GM21515 (cell line): Measurements from ENCODE around the gene ABCA13.
A peak's percentile ranks its signal among the peaks of the same experiment; 100 is the strongest.
"Not testable (repeated sequence)": the region's sequence is repeated elsewhere in the genome, so short reads cannot be mapped to it uniquely, and the experiment has no call there.

ENCODE experiments used
- ATAC-seq: cut with Tn5 transposase; IDR thresholded peaks from one replicate; pipeline ENCODE4 v1.9.1; 2021; ENCODE audit not compliant: unreplicated experiment

The ABCA13 gene

DNA sequence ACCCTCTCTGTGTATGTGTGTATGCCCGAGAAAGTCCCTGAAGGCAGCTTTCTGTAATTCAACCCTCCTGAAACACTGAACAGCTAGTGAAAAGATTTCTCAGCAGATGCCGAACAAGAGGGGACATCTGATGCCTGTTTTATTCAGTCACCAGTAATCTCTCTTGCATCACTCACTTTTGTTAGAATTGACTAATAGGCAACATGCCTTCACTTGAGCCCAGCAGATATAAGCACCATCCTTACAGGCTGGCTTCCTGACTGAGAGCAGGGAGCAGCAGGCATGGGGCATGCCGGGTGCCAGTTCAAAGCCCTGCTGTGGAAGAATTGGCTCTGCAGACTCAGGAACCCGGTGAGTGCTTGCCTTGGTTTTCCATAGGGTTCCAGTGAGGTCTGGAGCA is at the start of gene ABCA13:
TSS of gene ABCA13 (plus strand) at position 257 of the 400 bp plus-strand sequence. CDS start at position 283, 26 bp downstream.
- no peak for ATAC-seq

DNA sequence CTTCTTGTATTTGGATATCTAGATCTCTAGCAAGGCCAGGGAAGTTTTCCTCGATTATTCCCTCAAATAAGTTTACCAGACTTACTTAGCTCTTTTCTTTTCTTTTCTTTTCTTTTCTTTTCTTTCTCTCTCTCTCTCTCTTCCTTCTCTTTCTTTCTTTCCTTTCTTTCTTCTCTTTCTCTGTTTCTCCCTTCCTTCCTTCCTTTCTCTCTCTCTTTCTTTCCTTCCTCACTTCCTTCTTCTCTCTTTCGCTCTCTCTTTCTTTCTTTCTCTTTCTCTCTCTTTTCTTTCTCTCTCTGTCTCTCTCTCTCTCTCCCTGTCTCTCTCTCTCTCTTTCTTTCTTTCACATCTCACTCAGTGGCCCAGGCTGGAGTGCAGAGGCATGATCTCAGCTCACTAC is 45.2 kb upstream of the ABCA13 start:
- no peak for ATAC-seq

- ATAC-seq = peak; percentile 82
Observed at GRCh38 chr7:48130658-48131108, 40.6 kb upstream of the ABCA13 start.

- no peak for ATAC-seq
Observed at GRCh38 chr7:48132792-48133191, 38.5 kb upstream of the ABCA13 start.

DNA sequence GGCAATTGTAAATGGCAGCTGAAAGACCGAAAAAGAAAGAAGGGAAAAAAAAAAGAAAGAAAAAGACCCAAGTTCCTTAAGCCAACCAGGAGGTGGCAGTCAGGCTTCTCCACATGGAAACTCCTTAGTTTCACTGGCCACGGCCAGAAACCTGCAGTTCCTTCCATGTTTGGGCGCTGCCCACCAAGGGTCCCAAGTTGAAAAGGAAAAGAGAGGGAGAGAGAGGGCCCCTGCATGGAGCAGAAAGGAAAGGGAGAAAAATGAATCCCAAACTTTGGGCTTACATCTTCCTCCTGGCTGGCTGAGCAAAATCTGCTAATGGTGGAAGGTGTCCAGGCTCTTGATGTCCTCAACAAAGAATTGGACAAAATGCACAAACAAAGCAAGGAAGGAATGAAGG is 31.8 kb upstream of the ABCA13 start:
- ATAC-seq = no peak

DNA sequence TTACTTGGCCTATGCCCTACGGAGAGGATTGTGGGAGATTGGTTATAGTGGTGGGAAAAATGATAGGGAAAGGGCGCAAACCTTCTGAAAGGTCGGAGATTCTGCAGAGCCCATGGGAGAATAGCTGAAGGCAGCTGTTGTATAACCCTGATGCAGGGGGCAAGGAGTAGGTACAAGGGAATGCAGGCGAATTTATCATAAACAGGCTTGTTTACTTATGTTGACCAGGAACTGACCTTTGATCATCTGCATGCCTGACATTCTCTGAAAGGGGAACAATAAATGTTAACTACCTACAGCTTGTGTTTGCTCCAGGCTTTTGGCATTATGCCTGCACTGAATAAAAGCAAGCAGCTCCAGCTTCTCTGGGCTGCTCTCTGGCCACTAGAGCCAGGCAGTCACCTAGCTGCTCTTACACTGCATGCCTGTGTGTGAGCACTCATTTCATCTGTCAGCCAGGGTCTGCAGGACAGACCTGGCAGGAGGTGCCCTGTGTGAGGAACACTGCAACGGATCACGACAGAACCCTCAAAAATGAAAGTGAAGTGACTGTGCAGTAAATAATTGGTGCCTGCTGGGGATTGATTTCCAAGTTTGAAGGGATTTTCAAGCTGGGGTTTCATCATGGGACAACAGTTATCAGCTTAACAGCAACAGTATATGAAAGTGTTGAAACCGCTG is 31.1 kb upstream of the ABCA13 start:
- ATAC-seq = no peak

DNA sequence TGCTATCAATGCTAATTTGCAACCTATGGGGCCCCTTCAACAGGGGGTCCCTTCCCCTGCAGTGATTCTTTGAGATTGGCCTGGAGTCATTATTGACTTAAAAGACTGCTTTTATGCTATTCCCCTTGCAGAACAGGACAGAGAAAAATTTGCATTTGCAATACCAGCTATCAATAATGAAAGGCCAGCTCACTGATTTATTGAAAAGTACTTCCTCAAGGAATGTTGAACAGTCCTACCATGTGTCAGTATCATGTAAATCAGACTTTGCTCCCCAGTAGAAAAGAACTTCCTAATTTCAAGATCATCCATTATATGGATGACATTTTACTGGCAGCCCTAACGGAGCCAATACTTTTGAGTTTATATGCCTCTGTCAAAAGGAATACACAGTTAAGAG is 29.7 kb upstream of the ABCA13 start:
- no peak for ATAC-seq

DNA sequence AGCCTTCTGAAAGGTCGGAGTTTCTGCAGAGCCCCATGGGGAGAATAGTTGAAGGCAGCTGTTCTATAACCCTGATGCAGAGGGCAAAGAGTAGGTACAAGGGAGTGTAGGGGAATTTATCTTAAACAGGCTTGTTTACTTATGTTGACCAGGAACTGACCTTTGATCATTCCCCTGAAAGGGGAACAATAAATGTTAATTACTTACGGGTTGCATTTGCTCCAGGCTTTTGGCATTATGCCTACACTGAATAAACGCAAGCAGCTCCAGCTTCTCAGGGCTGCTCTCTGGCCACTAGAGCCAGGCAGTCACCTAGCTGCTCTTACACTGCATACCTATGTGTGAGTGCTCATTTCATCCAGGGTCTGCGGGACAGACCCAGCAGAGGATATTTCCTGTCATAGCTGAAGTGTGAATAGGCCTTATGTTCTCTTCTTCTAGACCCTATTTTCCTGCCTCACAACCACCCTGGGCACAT is 26.9 kb upstream of the ABCA13 start:
- no peak for ATAC-seq

DNA sequence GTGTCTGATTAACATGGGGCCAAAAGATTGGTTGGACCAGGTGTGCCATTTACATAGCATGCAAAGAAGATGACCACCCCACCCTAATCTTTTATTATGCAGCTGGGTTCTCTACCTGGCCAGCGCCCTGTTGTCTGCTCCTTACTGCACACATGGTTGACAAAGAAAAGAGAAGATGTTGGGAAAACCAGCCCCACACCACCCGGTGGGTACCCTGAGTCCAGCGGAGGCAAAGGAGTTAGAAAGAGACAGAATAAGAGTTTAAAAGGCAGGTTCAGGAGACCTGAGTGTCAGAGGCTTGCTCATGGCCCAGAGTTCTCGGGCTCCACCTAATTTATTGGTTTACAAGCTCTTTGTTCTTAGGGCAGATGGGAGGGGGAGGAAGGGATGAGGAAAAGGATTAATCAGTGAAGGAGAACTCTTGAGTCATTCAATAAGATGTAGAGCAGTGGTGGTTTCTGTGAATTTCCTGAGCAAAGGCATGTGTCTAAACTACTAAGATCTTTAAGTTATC is 24.1 kb upstream of the ABCA13 start:
- no peak for ATAC-seq

GRCh38 chr7:48147690-48148089 is 23.6 kb upstream of the ABCA13 start:
- ATAC-seq = not testable (repeated sequence)

DNA sequence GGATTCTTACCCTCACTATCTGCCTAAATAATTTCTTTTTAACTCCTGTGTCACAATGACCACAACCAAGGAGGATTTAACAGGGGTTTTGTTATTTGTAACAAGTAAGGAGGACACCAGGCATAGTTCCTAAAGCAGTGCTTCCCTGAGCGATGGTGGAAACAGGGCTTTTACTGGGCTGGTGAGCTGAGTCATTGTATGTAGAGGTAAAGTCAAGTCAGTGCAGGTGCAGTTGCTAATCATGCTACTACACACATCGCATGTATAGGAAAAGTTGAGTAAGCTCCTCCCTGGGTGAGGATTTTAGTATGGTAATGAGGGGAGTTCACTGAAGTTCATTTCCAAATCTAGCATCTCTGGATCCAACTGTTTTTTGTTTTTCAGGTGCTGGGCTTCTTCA is 22.9 kb upstream of the ABCA13 start:
- no peak for ATAC-seq

- no peak for ATAC-seq
Observed at GRCh38 chr7:48149058-48149457, 22.2 kb upstream of the ABCA13 start.

- ATAC-seq = no peak
Observed at GRCh38 chr7:48150086-48150485, 21.2 kb upstream of the ABCA13 start.

DNA sequence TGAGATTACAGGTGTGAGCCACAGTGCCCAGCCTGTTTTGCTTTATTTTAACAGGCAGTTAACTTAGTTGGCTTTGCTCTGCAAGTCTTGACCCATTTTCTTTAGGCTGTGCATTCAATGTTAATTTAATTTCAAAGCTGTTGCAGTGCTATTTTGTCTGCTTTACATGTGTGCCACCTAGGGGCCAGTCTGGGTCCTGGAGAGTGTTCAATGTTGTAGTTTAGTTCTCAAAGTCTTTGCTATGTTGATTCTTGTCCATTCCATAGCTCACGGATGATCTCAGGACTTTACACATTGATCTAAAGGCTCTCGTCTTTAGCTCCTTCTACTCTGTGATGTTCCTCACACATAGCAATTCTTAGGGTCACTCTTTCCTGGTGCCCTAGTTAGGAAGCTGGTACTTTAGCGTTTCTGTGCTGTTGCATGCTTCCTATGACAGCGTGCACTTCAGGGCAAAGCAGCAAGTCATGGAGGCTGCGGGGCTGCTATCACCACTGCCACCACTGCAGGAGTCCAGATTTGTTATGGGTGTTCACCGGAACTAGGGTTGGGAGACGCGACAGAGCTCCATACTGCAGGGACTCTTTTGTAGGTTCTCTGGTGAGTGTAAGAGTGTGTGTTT is 16.4 kb upstream of the ABCA13 start:
- ATAC-seq = peak; percentile 68

- ATAC-seq = no peak
Observed at GRCh38 chr7:48158404-48158803, 12.9 kb upstream of the ABCA13 start.

- no peak for ATAC-seq
Observed at GRCh38 chr7:48161407-48162125, 9.7 kb upstream of the ABCA13 start.

DNA sequence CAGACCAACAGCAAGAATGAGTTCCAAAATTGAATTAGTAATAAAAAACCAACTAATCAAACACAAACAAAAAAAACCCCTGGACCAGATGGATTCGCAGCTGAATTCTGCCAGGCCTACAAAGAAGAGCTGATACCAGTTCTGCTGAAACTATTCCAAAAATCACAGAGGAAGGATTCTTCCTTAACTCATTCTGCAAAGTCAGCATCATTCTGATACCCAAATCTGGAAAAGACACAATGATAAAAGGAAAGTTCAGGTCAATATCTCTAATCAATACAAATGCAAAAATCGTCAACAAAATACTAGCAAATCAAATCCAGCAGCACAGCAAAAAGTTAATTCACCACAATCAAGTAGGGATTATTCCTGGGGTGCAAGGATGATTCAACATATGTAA is 6.1 kb upstream of the ABCA13 start:
- ATAC-seq = no peak

DNA sequence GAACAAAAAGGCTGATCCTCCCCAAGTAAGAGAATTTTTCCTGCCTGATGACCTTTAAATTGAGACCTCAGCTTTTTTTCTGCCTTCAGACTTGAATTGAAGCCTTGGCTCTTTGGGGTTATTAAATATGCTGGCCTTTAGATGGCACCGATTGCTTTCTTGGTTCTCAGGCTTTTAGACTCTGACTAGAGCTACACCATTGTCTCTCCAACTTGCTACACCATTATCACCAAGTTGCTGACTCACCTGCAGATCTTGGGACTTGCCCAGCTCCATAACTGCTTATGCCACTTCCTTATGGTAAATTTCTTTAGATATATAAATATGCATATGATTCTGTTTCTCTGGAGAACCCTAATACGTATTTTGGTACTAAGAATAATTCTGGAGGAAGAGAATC is 3.1 kb upstream of the ABCA13 start:
- ATAC-seq = no peak

GRCh38 chr7:48170506-48170905 is 752 bp upstream of the ABCA13 start:
- ATAC-seq = no peak

- ATAC-seq = no peak
Observed at GRCh38 chr7:48173313-48173712, 2.1 kb downstream of the ABCA13 start.

GRCh38 chr7:48173756-48174382 is 2.6 kb downstream of the ABCA13 start:
- ATAC-seq = no peak
